CD4-positive, alpha-beta T cell treated with Interleukin-17A for 1 hour (primary cell): ENCODE results near the gene C4A.
"Not testable (repeated sequence)": the region's sequence is repeated elsewhere in the genome, so short reads cannot be mapped to it uniquely, and the experiment has no call there.

Experiments
- DNase-seq: peaks from one replicate; pipeline ENCODE4 v3.0.0-alpha.2; 2020

C4A gene

DNA sequence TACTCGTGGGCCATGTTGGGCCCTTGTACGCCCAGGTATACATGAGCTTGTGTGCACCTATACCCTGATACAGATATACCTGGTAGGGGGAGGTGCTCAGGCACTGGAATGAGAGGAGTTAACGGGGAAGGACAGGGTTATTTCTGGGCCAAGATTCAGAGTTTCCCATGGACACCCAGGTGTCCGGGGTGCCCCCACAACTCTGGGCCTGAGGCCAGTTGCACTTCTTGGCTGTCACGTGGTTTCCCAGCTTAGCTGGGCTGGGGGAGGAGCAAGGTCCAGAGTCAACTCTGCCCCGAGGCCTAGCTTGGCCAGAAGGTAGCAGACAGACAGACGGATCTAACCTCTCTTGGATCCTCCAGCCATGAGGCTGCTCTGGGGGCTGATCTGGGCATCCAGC is at the start of gene C4A:
TSS of gene C4A (plus strand) at position 314 of the 400 bp plus-strand sequence. CDS start at position 365, 51 bp downstream.
- not testable (repeated sequence) for DNase-seq

DNA sequence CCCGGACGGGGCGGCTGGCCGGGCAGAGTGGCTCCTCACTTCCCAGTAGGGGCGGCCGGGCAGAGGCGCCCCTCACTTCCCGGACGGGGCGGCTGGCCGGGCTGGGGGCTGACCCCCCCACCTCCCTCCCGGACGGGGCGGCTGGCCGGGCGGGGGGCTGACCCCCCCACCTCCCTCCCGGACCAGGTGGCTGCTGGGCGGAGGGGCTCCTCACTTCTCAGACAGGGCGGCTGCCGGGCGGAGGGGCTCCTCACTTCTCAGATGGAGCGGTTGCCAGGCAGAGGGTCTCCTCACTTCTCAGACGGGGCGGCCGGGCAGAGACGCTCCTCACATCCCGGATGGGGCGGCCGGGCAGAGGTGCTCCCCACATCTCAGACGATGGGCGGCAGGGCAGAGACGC is 49.7 kb upstream of the C4A start:
- DNase-seq: not testable (repeated sequence)

DNA sequence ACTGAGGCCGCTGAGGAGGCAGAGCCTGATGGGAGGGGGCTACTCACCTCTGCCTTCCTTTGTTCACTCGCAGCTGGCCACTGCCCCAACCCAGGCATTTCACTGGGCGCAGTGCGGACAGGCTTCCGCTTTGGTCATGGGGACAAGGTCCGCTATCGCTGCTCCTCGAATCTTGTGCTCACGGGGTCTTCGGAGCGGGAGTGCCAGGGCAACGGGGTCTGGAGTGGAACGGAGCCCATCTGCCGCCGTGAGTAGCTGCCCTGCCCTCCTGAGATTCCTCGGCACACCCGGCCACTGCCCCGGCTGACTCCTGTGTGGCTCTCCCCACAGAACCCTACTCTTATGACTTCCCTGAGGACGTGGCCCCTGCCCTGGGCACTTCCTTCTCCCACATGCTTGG is 48.3 kb upstream of the C4A start:
- DNase-seq: no peak

DNA sequence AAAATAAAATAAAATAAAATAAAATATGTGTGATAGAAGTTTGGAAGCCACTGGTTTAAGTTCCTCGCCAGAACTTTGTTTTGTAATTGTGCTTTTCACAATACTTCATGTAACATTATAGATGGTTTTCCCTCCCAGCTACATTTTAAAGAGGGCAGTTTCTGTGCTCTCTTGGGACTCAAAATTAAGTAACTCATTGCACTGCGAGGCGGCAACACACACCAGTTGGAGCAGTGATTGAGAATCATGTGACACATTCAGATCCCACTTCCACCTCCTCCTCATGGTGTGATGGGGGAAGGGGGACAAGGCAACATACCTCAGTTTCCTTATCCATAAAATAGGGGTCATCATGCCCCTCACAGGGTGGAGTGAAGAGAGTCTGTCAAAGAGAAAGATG is 46.8 kb upstream of the C4A start:
- DNase-seq: no peak

DNA sequence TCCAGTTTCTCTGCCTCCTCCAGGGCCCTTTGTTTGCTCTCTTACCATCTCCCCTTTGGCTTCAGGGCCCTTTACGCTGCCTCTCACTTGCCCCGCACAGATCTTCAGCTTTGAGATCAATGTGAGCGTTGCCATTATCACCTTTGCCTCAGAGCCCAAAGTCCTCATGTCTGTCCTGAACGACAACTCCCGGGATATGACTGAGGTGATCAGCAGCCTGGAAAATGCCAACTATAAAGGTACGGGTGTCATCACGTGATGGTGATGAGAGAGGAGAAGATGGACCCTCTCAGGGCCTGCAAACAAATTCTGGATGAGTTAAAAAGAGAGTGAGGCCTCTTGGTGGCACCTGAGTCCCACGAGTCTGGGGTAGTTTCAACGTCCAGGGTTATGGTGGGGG is 46.0 kb upstream of the C4A start:
- DNase-seq: no peak

DNA sequence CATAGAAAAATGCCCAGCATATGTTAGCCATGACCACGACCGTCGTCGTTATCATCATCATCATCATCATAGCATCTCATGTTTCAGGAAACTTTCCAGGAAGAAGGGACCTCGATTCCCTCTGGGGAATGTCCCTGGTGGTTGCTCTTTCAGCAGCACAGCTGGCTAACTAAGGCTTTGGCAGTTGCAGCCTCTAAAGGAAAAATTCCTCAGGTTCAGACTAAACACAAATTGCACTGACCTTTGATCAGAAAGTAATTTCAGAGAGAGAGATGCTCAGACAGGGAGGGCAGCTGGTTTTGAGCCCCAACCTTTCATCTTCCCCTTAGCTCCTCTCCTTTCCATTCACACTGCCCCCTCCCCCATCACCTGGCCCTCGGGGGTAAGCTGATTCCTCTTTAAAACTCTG is 41.6 kb upstream of the C4A start:
- no peak for DNase-seq

DNA sequence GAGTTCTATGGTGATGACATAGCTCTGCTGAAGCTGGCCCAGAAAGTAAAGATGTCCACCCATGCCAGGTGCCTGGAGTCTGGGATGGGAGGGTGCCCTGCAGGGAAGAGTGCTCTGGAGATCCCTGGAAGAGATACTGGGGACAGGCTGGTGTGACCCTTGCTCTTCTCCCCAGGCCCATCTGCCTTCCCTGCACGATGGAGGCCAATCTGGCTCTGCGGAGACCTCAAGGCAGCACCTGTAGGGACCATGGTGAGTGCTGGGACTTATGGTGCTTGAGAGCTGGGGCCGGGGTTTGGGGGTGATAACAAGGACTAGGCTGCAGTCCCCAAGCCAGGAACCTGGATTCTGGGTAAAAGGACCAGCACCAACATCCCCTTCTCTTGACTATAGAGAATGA is 38.1 kb upstream of the C4A start:
- DNase-seq: no peak

DNA sequence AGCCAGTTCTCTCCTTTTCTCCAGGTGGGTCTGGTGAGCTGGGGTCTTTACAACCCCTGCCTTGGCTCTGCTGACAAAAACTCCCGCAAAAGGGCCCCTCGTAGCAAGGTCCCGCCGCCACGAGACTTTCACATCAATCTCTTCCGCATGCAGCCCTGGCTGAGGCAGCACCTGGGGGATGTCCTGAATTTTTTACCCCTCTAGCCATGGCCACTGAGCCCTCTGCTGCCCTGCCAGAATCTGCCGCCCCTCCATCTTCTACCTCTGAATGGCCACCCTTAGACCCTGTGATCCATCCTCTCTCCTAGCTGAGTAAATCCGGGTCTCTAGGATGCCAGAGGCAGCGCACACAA is 36.7 kb upstream of the C4A start:
- DNase-seq: no peak

DNA sequence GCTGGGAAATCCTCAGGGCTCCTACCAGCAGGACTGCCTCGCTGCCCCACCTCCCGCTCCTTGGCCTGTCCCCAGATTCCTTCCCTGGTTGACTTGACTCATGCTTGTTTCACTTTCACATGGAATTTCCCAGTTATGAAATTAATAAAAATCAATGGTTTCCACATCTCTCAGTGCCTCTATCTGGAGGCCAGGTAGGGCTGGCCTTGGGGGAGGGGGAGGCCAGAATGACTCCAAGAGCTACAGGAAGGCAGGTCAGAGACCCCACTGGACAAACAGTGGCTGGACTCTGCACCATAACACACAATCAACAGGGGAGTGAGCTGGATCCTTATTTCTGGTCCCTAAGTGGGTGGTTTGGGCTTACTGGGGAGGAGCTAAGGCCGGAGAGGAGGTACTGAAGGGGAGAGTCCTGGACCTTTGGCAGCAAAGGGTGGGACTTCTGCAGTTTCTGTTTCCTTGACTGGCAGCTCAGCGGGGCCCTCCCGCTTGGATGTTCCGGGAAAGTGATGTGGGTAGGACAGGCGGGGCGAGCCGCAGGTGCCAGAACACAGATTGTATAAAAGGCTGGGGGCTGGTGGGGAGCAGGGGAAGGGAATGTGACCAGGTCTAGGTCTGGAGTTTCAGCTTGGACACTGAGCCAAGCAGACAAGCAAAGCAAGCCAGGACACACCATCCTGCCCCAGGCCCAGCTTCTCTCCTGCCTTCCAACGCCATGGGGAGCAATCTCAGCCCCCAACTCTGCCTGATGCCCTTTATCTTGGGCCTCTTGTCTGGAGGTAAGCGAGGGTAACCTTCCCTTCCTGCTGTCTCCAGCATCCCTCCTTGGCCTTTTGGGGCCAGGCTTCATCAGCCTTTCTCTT is 36.1 kb upstream of the C4A start, which contains the start of gene CFB:
TSS of gene CFB (plus strand) at position 589 of the 863 bp plus-strand sequence. CDS start at position 716, 127 bp downstream.
- DNase-seq: no peak

DNA sequence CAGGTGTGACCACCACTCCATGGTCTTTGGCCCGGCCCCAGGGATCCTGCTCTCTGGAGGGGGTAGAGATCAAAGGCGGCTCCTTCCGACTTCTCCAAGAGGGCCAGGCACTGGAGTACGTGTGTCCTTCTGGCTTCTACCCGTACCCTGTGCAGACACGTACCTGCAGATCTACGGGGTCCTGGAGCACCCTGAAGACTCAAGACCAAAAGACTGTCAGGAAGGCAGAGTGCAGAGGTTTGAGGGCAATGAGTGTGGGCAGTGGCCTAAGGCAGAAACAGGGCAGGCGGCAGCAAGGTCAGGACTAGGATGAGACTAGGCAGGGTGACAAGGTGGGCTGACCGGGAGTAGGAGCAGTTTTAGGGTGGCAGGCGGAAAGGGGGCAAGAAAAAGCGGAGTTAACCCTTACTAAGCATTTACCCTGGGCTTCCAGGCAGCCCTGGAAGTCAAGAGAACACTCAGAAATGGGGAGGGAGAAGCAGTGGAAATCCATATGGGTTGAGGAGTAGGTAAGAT is 35.4 kb upstream of the C4A start:
- no peak for DNase-seq

DNA sequence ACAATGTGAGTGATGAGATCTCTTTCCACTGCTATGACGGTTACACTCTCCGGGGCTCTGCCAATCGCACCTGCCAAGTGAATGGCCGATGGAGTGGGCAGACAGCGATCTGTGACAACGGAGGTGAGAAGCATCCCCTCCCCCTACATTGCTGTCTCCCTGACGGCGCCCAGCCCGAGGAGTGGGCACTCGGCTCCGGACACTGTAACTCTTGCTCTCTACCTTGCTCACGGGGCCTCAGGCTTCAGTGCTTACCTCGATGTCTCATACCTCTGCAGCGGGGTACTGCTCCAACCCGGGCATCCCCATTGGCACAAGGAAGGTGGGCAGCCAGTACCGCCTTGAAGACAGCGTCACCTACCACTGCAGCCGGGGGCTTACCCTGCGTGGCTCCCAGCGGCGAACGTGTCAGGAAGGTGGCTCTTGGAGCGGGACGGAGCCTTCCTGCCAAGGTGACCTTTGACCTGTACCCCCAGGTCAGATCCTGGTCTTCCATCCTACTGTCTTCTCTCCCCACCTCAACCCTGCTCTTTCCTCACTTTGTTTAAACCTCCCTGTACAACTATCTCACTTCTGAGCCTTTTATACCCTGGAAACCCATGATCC is 34.7 kb upstream of the C4A start:
- DNase-seq: no peak

DNA sequence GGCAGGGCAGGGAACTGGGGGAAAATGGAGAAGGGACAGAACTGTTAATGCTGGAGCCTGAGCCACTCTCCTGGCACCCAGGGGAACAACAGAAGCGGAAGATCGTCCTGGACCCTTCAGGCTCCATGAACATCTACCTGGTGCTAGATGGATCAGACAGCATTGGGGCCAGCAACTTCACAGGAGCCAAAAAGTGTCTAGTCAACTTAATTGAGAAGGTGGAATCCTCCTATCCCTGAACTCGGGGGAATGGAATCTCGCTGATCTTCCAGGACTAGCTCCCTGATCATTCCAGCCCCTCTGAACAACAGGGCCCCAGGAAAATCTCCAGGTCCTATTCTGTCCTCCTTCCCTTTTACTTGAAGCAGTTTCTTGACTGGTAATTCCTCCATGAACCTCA is 34.0 kb upstream of the C4A start:
- DNase-seq: no peak

DNA sequence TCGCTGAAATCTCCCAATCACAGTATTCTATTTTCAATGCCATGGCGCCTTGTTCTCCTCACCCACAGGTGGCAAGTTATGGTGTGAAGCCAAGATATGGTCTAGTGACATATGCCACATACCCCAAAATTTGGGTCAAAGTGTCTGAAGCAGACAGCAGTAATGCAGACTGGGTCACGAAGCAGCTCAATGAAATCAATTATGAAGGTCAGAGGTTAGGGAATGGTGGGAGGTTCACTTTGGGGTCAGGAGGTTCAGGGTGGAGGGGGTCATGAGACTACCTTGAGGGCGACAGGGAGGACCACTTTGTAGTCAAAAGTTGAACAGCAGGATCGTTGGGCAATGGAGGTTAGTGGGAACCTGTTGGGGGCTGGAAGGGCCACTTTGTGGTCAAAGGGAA is 33.6 kb upstream of the C4A start:
- no peak for DNase-seq

DNA sequence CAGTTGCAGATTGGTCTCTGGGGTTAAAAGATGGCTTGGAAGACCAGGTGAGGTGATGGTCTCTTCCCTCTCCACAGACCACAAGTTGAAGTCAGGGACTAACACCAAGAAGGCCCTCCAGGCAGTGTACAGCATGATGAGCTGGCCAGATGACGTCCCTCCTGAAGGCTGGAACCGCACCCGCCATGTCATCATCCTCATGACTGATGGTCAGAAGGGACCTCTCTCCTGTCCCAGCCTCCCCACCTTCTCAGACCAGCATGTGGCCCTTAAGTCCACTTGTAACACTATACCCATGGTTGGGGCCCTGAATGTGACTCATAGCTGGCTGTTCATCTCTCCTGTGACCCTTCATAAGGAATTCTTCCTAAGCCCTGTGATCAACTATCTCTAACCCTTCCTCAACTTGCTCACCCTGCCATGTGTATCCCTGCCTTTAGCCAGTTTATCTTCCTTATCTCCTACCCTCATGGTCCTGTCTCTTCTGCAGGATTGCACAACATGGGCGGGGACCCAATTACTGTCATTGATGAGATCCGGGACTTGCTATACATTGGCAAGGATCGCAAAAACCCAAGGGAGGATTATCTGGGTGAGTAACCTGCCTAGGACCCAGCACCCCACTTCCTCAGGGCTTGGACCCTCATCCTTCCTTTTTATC is 33.0 kb upstream of the C4A start:
- DNase-seq: no peak

DNA sequence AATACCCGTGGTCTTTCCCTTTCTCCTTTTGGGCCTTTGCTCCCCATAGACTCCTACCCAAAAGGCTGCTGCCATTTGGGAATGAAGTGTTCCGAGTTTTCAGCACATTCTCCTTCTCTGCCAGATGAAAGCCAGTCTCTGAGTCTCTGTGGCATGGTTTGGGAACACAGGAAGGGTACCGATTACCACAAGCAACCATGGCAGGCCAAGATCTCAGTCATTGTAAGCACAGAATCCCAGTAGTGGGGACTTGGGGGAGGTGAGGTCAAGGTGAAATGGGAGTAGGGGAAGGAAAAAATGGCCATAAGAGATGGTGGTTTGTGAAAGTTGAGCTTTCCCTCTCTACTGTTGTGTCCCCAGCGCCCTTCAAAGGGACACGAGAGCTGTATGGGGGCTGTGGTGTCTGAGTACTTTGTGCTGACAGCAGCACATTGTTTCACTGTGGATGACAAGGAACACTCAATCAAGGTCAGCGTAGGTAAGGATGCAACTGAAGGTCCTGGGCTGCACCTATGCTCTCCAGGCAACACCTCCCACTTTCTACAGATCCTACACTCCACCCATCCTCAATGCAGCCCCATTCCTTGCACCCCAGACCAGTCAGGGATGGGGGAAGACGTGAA is 31.8 kb upstream of the C4A start:
- DNase-seq: no peak

DNA sequence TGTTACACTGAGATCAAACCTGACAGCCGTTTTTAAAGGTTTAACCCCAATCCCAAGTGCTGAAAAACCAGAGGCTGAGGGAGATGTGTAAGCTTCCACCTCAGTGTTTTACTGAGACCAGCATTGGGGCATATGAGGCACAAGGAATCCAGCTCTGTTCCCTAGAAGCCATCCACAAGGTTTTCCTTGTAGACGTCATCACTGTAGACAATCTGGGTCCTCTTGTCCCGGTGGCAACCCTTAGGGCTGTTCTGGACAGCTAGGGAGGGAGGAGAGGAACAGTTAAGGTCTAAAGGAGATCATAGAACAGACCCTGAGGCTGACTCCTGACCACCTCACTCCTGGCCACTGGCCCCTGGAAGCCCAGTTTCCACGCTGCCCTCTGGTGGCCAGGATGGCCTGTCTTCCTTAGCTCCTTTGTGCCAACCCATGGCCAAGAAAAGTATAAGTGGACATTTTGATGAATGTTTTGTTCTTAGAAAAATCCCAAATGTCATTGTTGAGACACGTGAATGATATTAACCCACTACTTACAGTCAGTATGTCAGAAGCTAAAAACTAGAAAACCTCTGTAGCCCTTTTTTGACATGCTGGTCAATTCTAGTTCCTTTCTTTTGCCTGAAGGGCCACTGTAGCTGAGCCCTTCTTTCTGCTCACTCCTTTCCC is 29.6 kb upstream of the C4A start:
- DNase-seq: peak; percentile 39

DNA sequence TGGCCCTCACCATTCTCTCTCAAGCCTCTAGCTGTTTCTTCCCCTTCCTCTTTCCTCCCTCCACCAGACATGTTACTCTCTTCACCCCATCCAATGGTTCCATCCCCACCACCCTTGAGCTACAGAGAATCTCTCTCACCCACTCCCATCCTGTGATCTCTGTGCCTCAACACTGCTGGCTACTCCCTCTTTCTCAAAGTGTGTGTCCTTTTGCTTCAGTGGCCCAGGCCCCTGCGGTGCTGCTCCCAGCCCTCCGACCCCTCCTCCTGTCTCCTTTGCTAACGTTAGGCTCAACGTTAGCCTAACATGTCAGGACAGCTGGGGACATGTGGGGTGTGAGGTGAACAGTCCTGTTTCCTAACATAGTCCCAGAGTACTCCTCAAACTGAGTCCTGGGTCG is 29.0 kb upstream of the C4A start:
- DNase-seq: no peak

DNA sequence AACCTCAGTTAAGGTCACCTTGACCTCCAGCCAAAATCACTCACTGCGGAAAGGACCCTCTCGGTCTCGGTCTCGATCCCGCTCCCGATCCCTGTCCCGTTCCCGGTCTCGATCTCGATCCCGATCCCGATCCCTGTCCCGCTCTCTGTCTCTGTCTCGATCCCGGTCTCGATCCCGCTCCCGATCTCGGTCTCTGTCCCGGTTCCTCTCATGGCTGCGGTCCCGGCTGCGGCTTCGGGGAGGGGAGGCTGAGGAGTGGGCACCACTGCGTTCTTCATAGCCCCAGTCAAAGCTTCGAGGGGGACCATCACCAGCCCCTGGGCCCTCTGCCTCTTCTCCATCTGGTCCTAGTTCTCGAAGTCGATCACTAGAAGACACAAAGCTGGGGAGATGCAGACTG is 27.3 kb upstream of the C4A start:
- DNase-seq: no peak

DNA sequence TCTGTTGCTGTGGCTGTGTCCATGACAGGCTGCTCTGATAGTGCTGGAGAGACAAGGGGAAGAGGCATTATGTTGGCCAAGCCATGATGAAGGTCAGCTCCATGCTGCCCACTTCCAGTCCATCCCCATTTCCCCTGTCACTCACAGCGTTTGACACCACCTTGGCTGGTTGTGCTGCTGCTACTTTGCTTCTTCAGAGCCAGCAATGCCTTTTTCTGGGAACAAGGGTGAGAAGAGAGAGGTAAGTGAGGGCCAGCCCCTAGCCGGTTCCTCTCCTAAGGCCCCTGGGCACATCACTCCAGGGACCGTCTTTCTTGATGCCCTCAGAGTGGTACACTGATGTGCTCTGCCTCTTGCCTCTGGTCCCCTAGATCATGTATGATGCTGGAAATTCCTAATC is 25.1 kb upstream of the C4A start:
- no peak for DNase-seq

DNA sequence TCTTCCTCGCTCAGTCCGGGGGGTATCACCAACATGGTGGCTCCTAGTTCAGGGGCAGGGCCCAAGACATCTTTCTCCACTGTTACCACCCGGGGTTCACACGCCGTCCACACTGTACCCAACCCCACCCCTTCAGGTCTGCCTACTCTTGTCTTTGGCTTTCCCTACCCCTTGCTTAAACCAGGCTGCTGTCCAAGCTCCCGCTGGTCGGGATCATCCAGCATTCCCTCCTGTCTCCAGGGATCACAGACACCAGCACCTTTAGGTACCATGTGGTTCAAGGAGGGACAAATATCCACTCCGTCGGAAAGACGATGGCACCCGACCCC is 23.5 kb upstream of the C4A start:
- DNase-seq: no peak

DNA sequence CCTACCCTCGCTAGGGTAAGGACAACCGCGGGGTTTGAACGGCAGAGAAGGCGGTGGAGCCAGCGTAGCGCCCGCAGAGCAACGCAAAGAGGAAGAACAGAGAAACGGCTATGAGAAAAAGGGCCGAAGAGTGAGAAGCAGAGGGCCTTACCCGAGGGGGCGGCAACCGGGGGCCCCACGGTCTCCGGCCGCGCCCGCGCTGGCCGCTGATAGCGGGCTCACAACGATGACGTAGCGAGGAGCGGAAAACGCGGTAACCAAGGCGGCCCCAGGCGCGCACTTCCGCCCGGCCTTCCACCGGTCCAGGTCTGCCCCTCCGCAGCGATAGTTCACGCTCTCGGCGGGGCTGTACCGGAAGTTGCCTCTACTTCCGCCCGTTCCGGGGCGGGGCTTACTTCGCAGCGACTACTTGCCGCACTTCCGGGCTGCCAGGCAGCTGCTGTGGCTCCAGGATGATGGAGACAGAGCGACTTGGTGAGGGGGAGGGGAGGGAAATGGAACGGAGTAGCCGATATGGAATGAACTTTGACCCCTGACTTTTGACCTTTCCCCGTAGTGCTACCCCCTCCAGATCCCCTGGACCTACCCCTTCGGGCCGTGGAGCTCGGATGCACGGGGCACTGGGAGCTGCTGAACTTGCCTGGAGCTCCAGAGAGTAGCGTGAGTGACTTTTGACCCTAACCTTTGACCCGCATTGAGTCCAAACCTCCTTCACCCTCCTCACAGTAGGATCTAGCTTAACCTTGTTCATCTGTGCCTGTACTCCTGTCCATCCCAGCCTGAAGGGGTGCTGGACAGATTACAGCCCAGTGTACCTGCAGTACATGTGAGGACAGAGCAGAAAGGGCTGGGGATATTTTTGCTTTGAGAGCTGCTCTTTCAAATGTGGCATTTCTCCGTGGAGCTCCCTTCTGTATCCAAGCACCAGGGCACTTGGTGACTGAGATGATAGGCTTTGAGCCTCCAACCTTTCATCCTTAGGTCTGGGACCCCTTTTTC is 22.8 kb upstream of the C4A start, which contains the start of the genes NELFE and SKIC2:
TSS of gene NELFE (minus strand) at position 231 of the 999 bp plus-strand sequence. CDS start 525 bp downstream, outside the sequence.
TSS of gene SKIC2 (plus strand) at position 435 of the 999 bp plus-strand sequence. CDS start at position 453, 18 bp downstream.
- DNase-seq: peak; percentile 99
